Pons (tissue), 1 donor: ENCODE measurements around the gene BMP2K.
"Not testable (repeated sequence)": the region's sequence is repeated elsewhere in the genome, so short reads cannot be mapped to it uniquely, and the experiment has no call there.

Experiments
- DNase-seq: peaks from one replicate; pipeline ENCODE4 v3.0.0-alpha.2; 2016; ENCODE audit warnings: low spot score

BMP2K gene

DNA sequence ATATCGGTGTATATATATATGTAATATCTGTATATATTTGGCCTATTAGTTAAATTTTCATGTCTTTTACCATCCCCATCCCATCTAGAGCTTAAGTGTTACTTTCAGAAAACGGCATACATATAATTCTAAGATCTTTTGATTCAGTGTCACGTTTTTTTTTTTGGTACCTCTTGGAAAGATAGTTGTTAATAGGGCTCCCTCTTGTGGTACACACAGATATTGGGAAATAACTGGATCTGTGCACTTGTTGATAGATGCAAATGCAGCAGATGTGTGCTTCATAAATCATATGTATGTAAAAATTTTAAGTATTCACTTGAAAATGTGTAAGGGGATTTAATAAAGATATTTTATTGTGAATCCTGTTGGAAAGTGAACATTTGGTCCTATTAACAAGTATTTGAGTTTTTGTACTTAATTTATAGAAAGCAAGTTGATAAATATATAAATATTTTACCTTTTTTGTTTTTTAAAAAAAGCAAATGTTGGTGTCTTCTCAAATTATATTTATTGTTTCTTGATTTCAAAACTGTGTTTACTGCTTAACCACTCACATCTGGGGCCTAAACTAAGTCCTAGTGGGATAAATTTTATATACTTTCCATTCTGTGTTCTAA lies 88.4 kb downstream of the BMP2K start:
- DNase-seq: peak; percentile 85

DNA sequence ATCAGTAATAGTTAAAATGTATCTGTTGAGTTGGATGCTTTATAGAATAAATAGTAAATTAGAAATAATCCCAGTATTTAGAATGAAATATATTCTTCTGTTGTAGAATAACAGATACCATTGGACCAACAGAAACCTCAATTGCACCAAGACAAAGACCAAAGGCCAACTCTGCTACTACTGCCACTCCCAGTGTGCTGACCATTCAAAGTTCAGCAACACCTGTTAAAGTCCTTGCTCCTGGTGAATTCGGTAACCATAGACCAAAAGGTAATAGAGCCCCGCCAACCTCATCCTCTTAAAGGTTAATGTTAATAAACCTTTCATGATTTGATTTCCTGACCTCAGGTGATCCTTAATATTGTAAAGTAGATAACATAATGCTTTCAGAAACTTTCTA lies 89.3 kb downstream of the BMP2K start:
- DNase-seq: no peak

DNA sequence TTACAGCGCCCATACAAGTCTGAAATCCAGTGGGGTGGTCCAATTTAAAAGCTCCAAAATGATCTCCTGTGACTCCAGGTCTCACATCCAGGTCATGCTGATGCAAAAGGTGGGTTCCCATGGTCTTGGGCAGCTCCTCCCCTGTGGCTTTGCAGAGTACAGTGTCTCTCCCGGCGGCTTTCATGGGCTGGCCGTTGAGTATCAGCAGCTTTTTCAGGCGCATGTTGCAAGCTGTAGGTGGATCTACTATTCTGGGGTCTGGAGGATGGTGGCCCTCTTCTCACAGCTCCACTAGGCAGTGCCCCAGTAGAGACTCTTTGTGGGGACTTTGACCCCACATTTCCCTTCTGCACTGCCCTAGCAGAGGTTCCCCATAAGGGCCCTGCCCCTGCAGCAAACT lies 92.6 kb downstream of the BMP2K start:
- not testable (repeated sequence) for DNase-seq

DNA sequence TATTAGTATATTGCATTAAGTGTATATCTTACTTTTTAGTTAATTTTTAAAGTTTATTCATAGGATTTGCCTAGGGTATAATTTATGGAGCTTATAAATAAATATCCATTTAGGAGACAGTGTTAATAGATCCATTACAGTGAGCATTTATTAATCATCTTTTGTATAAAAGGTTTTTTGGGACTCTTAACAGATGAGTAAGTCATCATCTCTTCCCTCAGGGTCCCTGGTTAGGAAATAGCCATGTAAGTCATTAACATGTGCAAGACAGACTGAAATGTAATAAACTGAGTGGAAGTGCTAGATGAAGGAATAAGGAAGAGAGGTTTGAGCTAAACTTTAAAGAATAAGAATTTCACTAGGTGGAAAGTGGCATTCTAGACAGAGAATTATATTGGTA lies 93.9 kb downstream of the BMP2K start:
- DNase-seq: no peak

DNA sequence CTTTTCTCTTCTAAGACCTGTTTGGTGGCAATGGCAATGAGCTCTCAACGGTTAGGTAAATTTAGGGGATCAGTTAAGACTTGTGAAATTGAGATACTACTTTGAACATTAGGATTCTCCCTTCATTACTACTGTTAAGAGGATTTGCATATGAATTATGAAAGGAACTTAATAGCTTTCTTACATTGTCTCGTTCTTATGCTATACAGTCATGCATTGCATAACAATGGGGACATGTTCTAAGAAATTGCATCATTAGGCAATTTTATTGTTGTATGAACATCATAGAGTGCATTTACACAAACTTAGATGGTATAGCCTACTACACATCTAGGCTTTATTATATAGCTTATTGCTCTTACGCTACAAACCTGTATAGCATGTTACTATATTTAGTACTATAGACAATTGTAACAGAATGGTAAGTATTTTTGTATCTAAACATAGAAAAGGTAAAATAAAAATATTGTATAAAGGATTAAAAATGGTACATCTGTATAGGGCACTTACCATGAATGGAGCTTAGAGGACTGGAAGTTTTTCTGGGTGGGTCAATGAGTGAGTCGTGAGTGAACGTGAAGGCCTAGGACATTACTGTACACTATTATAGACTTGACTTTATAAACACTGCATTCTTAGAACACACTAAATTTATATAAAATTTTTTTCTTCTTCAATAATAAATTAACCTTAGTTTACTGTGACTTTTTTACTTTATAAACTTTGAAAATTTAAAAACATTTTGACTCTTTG lies 100.6 kb downstream of the BMP2K start:
- no peak for DNase-seq

DNA sequence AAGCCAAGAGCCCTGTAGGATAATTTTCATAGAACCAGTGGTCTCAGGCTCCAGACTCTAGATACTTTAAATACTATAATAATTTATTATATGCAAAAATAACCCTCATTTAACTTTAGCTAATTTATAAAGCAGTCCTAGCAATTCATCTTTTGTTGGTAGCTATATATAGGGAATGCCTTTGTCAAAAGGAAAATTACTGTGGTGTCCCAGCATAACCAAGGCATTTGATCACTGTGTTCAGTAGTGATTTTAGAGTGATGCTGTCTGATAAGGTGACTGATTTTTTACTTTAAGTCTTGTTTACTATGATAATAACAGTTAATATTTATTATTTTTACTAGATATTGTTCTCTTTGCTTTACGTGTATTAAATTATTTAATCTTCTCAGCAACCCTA lies 101.9 kb downstream of the BMP2K start:
- no peak for DNase-seq

DNA sequence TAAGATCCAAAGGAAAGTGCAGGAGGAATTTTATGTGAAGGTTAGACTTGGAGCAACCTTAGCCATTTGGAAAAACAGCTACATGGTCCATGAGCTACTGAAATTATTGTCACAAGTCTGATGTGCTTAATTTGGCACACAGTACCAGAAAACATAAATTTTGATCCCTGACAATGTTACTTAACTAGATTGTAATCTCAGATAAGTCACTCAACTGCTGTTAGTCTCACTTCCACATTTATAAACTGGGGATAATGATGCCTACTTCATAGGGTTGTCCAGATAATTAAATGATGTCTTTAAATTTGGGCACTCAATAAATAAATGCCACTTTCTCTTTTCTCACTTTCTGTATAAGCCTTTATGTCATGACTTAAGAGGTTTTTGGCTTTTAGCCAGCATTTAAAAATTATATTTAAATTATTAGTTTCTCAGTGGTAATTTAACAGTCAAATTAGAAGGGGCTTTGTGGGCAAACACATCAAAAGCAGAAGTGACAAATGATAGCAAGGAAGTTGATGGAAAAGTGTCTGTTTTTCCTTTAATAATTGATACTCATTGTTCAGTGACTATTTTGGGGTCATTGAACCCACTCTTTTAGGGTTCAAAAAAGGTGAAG lies 104.8 kb downstream of the BMP2K start:
- DNase-seq: no peak

DNA sequence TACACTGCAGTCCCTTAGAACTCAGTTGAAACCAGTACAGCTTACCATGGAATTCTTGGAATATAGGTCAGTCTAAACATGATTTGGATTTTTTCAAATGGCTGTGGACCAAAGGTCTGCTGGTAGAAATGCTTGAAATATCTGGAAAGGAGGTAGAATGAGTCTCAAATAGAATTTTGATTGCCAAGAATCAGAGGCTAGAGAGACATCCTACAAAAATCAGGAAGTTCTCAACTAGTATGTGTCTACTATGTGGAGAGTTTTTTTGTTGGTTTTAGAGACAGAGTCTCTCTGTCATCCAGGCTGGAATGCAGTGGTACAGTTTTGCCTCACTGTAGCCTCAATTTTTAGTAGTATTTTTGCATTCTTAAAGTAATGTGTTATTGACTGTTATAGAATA lies 109.4 kb downstream of the BMP2K start:
- DNase-seq: no peak

DNA sequence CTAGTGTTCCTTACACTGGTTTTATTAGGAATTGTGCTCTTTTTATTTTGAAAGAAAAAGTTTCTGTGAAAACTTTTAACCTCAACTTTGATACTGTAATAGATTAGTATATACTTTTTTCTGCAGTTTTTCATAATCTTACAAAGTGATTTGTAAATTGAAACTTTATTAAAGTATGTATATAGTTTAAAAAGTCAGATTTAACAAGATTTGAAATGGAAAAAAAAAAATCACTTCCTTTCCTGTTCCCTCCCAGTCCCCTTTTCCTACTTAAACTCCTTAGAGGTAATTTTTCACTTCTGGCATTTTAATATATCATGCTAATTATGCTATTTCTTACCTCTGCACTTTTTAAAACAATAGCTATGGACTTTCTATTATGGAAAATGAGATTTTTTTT lies 113.8 kb downstream of the BMP2K start:
- DNase-seq: no peak

DNA sequence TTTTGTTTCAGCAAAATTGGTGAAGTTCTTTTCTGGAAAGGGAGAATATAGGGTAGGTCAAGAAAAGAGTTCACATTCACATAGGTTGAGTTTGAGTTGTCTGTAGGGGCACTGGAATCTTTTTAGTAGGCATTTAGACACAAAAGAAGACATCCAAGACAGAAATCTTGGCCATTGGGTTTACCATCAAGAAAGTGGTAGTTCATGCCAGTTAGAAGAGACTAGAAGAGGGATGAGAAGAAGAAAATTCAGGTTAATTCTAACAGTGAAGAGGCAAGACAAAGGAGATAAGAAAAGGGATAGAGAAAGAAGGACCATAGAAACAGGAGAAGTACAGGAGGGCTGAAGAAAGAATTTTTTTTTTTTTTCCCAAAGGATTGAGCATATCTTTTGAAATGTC lies 123.2 kb downstream of the BMP2K start:
- no peak for DNase-seq

DNA sequence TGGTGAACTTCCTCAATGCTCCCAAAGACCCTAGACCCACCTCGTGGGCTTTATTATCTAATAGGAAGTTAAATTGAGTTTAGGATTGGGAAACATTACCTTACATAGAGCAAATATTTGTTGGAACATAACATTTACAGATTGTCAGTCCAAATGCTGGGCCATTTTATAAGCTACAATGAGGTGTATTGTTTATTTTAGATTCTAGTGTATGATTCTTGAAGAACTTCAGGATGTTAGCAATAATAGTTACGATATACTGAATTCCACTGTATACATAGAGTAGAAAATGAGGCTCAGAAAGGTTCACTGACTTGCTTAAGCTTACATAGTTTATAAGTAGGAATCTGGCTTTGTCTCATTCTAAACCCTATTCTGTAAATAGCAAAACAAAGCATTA lies 125.7 kb downstream of the BMP2K start:
- DNase-seq: no peak

DNA sequence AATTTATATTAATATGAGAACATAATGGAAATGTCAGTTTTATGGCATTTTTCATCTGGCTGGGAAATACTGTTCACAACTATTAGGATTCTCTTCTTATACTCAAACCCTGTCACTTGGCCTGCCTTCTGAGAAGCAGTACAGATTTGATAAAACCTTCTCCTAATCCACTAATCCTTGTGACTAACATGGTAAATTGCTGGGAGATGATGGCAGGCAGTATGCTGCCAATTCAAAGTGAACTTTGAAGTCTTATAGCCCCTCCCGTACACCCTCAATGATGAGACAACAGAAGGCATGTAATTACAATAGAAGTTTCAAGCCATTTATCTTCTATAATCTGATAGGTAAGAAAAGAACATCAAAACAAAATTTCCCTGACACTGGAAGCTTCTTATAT lies 126.1 kb downstream of the BMP2K start:
- no peak for DNase-seq

DNA sequence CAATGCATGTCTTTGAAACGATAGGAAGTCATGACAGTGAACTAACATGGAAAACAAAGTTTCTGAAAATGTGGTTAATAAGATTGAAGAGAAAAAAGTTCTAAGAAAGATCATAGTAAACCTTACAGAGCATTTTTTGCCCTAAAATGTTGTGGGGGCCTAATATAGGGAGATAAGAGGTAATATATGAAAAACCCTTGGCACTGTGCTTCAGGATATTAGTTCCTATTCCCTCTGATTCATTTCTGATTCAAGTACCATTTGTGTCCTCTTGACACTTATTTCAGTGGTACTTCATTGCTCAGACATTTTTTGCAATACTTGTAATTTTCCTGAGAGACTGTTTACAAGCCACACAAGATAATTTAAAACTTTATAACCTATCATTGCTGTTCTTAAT lies 128.0 kb downstream of the BMP2K start:
- DNase-seq: no peak

DNA sequence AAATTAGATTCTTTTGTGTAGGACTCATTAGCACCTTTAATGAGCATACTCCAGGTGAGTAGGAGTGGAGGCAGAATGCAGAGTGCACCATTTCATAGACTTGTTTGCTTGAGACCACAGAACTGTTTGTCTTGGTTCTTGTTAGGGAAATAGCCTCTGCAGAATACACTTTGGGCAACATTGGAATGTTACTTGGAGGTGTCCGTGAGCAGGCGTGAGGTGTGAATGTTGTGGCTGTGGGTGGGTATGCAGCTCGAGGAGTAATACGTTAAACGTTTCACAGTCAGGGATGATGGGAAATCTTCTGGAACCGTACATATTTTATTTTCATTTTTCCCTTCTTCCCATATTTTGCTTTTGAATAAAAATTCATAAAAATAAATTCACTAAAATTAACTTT lies 131.5 kb downstream of the BMP2K start:
- no peak for DNase-seq

DNA sequence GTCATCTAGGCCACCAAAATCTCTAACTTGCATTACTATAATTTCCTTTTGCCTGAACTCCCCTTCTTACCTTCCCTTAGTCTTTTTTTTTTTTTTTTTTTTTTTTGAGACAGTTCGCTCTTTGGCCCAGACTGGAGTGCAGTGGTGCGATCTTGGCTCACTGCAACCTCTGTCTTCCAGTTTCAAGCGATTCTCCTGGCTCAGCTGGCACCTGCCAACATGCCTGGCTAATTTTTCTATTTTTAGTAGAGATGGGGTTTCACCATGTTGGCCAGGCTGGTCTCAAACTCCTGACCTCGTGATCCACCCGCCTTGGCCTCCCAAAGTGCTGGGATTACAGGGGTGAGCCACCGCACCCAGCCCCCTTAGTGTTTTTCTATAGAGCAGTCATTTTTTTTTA lies 132.8 kb downstream of the BMP2K start:
- not testable (repeated sequence) for DNase-seq

DNA sequence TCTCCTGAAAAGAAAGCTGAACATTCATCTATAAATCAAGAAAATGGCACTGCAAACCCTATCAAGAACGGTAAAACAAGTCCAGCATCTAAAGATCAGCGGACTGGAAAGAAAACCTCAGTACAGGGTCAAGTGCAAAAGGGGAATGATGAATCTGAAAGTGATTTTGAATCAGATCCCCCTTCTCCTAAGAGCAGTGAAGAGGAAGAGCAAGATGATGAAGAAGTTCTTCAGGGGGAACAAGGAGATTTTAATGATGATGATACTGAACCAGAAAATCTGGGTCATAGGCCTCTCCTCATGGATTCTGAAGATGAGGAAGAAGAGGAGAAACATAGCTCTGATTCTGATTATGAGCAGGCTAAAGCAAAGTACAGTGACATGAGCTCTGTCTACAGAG lies 134.5 kb downstream of the BMP2K start:
- DNase-seq: no peak

DNA sequence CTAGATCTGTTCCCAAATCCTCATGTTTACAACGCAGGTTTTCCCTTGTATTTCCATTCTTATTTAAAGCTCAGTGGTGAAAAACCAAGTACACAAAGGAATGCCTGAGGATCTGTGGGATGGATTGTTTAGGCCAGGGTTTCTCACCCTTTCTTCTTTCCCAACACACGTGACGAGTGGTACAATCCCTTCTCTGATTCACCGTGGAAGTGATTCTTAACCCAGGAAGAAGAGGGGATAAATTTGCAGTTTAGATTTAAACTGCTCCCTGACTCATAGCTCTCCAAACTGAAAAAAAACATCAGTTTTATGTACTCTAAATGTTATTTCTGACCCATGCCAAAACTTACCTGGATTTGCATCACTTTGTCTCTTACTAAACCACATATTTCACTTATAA lies 146.1 kb downstream of the BMP2K start:
- DNase-seq: no peak

DNA sequence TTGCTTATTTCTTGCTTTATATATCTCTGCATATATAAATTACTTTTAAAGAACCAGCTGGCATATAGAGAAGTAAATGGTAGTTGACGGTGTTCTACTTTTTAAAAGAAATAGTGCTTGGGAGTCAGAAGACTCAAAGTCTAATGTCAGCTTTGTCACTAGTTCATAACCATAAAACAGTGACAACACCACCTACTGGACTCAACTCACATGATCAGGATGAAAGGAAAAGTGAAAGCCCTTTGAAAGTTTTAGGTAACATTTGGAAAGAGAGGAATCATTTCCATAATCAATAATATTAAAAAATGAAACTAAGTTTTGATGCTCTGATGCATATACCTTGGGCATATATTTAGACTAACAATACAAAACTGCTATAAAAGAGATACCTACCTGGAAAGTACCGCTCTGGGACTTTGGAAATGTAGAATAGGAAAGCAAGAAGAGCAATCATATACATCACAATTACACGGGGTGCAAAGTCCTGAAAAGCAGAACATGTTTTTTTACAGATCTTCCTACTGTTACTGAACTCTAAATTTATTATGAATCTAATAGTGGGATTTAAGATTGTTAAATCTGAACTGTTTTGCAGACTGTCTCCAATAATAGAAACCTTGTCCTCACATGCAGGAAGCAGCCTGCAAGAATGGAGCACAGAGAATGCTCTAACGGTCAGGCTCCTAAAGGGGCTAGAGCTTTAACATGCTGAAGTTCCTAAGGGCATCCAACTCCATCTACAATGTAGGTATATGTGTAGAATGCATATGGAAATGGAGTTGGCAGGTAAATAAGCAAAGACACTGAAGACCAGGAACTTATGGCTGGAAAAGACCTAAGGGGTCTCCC lies 147.5 kb downstream of the BMP2K start:
- DNase-seq: no peak

DNA sequence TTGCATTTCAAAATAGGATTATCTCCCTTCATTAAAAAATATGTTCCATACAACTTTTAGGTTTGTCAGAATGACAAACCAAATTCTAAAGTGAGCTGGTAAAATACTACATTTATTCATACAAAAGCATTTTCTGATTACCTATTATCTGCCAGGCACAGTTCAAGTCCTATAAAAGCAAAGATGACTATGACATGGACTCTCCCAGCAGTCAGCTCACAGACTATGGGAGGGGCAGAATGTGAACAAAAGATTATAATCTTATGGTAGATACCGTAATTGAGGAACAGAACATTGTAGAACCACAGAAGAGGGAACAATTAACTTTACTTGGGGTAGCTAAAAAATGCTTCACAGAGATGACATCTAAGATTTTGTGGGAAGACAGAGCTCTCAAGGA lies 150.7 kb downstream of the BMP2K start:
- no peak for DNase-seq

DNA sequence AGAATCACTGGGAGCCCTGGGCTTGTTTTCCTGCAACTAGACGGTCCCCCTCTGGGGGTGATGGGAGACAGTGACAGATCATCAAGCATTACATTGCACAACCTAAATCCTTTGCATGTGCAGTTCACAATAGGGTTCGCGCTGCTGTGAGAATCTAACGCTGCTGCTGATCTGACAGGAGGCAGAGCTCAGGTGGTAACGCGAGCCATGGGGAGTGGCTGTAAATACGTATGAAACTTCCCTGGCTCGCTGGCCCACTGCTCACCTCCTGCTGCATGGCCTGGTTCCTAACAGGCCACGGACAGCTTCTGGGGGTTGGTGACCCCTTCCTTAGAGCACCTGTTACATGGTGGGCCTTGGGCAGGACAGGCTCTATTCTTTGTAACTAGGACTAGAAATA lies 152.7 kb downstream of the BMP2K start:
- no peak for DNase-seq

DNA sequence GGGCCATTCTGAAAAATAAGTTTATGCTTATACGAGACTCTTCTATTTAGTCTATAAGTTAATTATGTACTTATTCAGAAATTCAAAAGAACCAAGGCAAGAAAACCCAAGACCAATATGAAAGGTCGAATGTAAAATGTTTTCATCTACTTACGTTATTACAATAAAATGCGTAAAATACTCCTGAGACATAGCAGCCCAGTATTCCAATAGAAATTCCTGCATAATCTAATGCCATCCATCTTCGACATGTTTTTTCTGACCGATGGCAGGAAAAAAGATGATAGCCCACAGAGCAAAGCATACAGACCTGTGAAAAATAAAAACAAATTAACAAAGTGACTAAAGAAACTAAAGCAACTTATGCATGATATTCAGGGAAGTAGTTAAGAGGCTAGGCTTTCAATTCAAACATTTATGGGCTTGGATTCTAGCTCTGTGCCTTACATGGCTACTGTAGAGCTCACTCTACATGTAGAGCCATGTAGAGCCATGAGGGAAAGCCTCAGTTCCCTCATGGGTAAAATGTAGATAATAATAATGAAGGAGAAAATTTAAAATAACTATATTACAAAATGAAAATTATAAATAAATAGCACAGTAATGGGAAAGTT lies 154.0 kb downstream of the BMP2K start:
- no peak for DNase-seq

DNA sequence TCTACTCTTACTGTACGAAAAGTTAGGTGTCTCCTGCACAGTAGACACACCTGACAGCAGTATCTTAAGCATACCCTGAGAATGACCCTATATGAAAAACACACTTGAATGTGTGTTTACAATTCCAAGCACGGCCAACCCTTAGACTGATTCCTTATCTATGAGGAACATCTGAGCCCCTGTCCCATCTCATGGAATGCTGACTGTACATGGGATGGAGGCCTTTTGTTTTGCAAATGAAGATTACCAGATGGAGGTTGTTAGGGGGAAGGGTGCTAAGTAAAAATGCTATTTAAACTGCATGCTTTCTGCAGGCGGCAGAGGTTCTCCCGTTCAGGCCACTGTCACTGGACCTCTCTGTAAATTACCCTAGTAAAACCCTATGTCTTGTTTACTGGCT lies 160.8 kb downstream of the BMP2K start:
- DNase-seq: no peak
